ENCODE results near the gene WFDC1. TPM values are rescaled to one million over a fixed set of nuclear protein-coding genes. Genes with fewer than 3 reads are reported as not detected.

Gene WFDC1
- total and polyA plus RNA-seq, 2 donors (not counting 3 experiments of a cell fraction or from before 2014, with no cell fraction given): not detected

GRCh38 chr16:84260766-84261554, 33.7 kb upstream of the WFDC1 start:
- BruUV-seq (replicated peaks): no TSS peak
- TF ChIP-seq MYC (IDR thresholded peaks at IDR 0.05; ENCODE audit: low read depth, low read length) (no peak), JUN (IDR thresholded peaks at IDR 0.05; ENCODE audit: borderline replicate concordance, insufficient read depth, insufficient read length, low read depth) (no peak), MAX (IDR thresholded peaks at IDR 0.05; ENCODE audit: insufficient read depth, insufficient read length) (no peak), POLR2AphosphoS5 (IDR thresholded peaks at IDR 0.05; ENCODE audit: insufficient read depth, low read depth, low read length) (no peak), EZH2 (IDR thresholded peaks at IDR 0.05; ENCODE audit: borderline replicate concordance, low read depth, low read length, severe bottlenecking) (no peak), FOS (IDR thresholded peaks at IDR 0.05; ENCODE audit: borderline replicate concordance, insufficient read depth, low read length) (no peak), CTCF (IDR thresholded peaks at IDR 0.05; ENCODE audit: extremely low read depth in 1 of 2, insufficient read depth in 1 of 2, low read depth in 1 of 2, low read length in 2 of 2) (no peak), POLR2A (IDR thresholded peaks at IDR 0.05; ENCODE audit: low read depth, low read length) (no peak), GATA2 (IDR thresholded peaks at IDR 0.05; ENCODE audit: insufficient read depth, insufficient read length, low read depth, low read length) (no peak)
- H3K27me3 ChIP-seq (ENCODE audit: control insufficient read depth in 2 of 2, insufficient read depth in 2 of 2, low read length in 2 of 2): peaks cover 0 to 3% of the 10 kb centered on the region in 2 experiments
- no peaks in the 10 kb centered on the region for H3K4me1 ChIP-seq (ENCODE audit: control insufficient read depth, extremely low read depth, insufficient read depth, low read length)
- dilution Hi-C loops (cut with MboI; ENCODE audit: extremely low pct_ligation_motif_present, low sequenced_read_pairs) (no loop called here), intact Hi-C loops (cut with micrococcal nuclease) (no loop called here)
- no peak for FAIRE-seq
- H3K27ac ChIP-seq (ENCODE audit: insufficient read depth, low read depth, low read length): no peak overlapping the region
- ChIA-PET POLR2A (no interaction called here), CTCF (interaction anchor here (7.4 kb wide), 1 partner anchor 16 kb away, joined by 42 read pairs; no protein-coding TSS in a partner anchor)
- H3K79me2 ChIP-seq (ENCODE audit: control insufficient read depth, insufficient read depth, low read length): no peaks in the 10 kb centered on the region
- H3K36me3 ChIP-seq (ENCODE audit: control insufficient read depth in 2 of 2, extremely low read depth in 1 of 2, insufficient read depth in 2 of 2, low read length in 2 of 2): no peaks in the 10 kb centered on the region
- DNase-seq (ENCODE audit: low read depth, low spot score): no peak
- no peak overlapping the region for H2AFZ ChIP-seq (ENCODE audit: low read depth, low read length)
- no peaks in the 10 kb centered on the region for H3K9me1 ChIP-seq (replicated peaks; ENCODE audit: control insufficient read depth, extremely low read depth, insufficient read depth, low read length)
- H3K9me3 ChIP-seq (replicated peaks; ENCODE audit: control insufficient read depth, insufficient read depth, low read length): no peaks in the 10 kb centered on the region
- H4K20me1 ChIP-seq (replicated peaks; ENCODE audit: control insufficient read depth, extremely low read depth, insufficient read depth, low read length): no peaks in the 10 kb centered on the region
- H3K9ac ChIP-seq (replicated peaks; ENCODE audit: extremely low read depth, insufficient read depth, low read length): no peak overlapping the region
- H3K4me3 ChIP-seq (replicated peaks in 1 of 3; ENCODE audit: insufficient read depth in 1 of 3, low read depth in 1 of 3, low read length in 3 of 3): no peak overlapping the region
- H3K4me2 ChIP-seq (ENCODE audit: insufficient read depth, low read length): no peak overlapping the region
